Upper lobe of left lung (tissue), 6 donors: ENCODE measurements around the gene CYS1. TPM values are rescaled to one million over a fixed set of nuclear protein-coding genes. Genes with fewer than 3 reads are reported as not detected.

Experiments used
- ATAC-seq, 2 donors: fragments of 200-7000 bp; cut with Tn5 transposase; one replicate each; pipeline ENCODE4 v1.9.1; 2022; ENCODE audit warnings: mild to moderate bottlenecking in 2 of 2, moderate library complexity in 2 of 2; ENCODE audit not compliant: low FRiP score in 2 of 2
- DNase-seq, 2 donors: peaks; one replicate each; pipeline ENCODE4 v3.0.0-alpha.2; 2019 to 2020
- H3K27ac ChIP-seq, 4 donors: fragments of 200-600 bp; sonication (generic); one replicate each; pipeline ENCODE4 v1.5.1; 2016 to 2019
- H3K27me3 ChIP-seq, 4 donors: fragments of 200-600 bp; sonication (generic); one replicate each; pipeline ENCODE4 v1.5.1; 2017 to 2019
- H3K36me3 ChIP-seq, 4 donors: fragments of 200-600 bp; sonication (generic); one replicate each; pipeline ENCODE4 v1.5.1; 2016 to 2019
- H3K4me1 ChIP-seq, 4 donors: fragments of 200-600 bp; sonication (generic); one replicate each; pipeline ENCODE4 v1.5.1; 2018 to 2019
- H3K4me3 ChIP-seq, 4 donors: fragments of 200-600 bp; sonication (generic); one replicate each; pipeline ENCODE4 v1.5.1; 2017 to 2019; ENCODE audit warnings: mild to moderate bottlenecking in 2 of 4, moderate library complexity in 1 of 4
- H3K9me3 ChIP-seq, 4 donors: fragments of 200-600 bp; sonication (generic); one replicate each; pipeline ENCODE4 v1.5.1; 2018 to 2019
- EP300 ChIP-seq, 4 donors: sonication (generic); formaldehyde crosslinking; IDR thresholded peaks; one replicate each; pipeline ENCODE4 v1.5.1; 2017; ENCODE audit warnings: antibody characterized with exemption in 4 of 4, control low read depth in 2 of 4
- POLR2A ChIP-seq, 4 donors: fragments of 450-650 bp; IDR thresholded peaks; one replicate each; pipeline ENCODE4 v1.5.1; 2016 to 2017; ENCODE audit warnings: antibody characterized with exemption in 4 of 4, mild to moderate bottlenecking in 2 of 4
- POLR2AphosphoS5 ChIP-seq, 2 donors: sonication (generic); formaldehyde crosslinking; IDR thresholded peaks; one replicate each; pipeline ENCODE4 v1.5.1; 2017; ENCODE audit warnings: antibody characterized with exemption in 2 of 2
- WGBS, 2 donors: methylation state at CpG; one replicate each; pipeline ENCODE4 v1.1.5; 2017 to 2018; 5-methylcytosine and 5-hydroxymethylcytosine counted together
- total RNA-seq, 6 donors: library from RNA; depleted of rRNA in 4 of 6; stranded (reverse); fragments of >200 nt in 4 of 6; gene quantifications; one replicate each; pipeline versions ENCODE4 v1.1.0 to v1.2.1, GENCODE V29; 2016 to 2021
- TF ChIP-seq, protein P1 (sequence below), 6 experiments: fragments of 450-650 bp in 4 of 6; fragments of 200-600 bp in 2 of 6; sonication (generic) in 2 of 6; IDR thresholded peaks; one replicate each; pipeline ENCODE4 v1.5.1; 2016 to 2019; ENCODE audit warnings: antibody characterized with exemption in 6 of 6
- donor health status: DM: no; HTN: no; CAD: no; lungs with moderate emphysema.
- donor health status: DM: no; HTN: yes; CAD: no; lungs with severe emphysema.

CYS1 gene
- total RNA-seq, 6 donors from 2014 or later = 1.0 to 8.2 (median 5.6) TPM

DNA sequence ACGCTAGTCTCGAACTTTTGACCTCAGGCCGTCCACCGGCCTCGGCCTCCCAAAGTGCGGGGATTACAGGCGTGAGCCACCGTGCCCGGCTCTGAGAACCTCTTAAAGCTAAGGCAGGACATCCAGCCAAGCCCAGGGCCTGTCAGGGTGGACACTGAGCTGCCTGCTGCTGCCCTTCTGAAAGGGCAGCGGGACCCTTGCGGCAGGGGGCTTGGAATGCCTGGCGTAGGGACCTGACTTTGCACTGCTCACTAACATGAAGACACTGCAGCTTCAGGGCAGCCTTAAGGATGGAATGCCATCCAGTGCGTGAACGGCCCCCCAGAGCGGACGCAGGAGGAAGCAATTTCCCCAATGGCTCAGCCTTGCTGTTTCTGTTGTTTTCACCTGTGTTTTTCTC is 9.0 kb downstream of the CYS1 start:
- no peak overlapping the region for H3K4me3 ChIP-seq
- H3K9me3 ChIP-seq = no peaks in the 10 kb centered on the region
- ATAC-seq (no peak), DNase-seq (no peak)
- TF ChIP-seq POLR2A (IDR thresholded peaks at IDR 0.05) = no peak
- TF ChIP-seq EP300 (IDR thresholded peaks at IDR 0.05) = no peak
- no peak for TF ChIP-seq POLR2AphosphoS5 (IDR thresholded peaks at IDR 0.05)
- TF ChIP-seq, protein P1, sequence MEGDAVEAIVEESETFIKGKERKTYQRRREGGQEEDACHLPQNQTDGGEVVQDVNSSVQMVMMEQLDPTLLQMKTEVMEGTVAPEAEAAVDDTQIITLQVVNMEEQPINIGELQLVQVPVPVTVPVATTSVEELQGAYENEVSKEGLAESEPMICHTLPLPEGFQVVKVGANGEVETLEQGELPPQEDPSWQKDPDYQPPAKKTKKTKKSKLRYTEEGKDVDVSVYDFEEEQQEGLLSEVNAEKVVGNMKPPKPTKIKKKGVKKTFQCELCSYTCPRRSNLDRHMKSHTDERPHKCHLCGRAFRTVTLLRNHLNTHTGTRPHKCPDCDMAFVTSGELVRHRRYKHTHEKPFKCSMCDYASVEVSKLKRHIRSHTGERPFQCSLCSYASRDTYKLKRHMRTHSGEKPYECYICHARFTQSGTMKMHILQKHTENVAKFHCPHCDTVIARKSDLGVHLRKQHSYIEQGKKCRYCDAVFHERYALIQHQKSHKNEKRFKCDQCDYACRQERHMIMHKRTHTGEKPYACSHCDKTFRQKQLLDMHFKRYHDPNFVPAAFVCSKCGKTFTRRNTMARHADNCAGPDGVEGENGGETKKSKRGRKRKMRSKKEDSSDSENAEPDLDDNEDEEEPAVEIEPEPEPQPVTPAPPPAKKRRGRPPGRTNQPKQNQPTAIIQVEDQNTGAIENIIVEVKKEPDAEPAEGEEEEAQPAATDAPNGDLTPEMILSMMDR (IDR thresholded peaks at IDR 0.05) = no peak
- H3K27ac ChIP-seq = no peak overlapping the region
- H3K36me3 ChIP-seq = no peaks in the 10 kb centered on the region
- H3K27me3 ChIP-seq = no peaks in the 10 kb centered on the region
- peaks cover 5 to 9% (median 7%) of the 10 kb centered on the region in 4 donors for H3K4me1 ChIP-seq
- WGBS, 2 donors = 95 to 98% methylated on average over 16 of the region's 16 CpGs

DNA sequence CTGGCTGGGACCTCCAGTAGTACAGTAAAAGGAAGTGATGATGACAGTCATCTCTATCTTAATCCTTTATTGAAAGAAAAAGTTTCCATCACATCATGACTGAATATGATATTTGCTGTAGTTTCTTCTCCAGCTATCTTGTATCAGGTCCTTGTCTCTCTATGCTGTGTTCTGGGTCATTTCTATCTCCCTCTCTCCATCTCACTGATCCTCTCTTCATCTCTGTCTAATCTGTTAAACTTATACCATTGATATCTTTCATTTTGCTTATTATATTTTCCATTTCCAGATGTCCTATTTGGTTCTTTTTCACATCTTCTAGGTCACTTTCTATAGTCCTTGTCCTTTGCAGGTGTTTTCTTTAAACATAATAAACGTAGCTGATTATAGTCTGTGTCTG is 12.3 kb downstream of the CYS1 start:
- peaks cover 5 to 8% (median 7%) of the 10 kb centered on the region in 4 donors for H3K4me1 ChIP-seq
- ATAC-seq = no peak
- WGBS, 2 donors = 89 to 90% methylated on average over 1 of the region's 1 CpG
- TF ChIP-seq EP300 (IDR thresholded peaks at IDR 0.05) (no peak), POLR2A (IDR thresholded peaks at IDR 0.05) (no peak)
- no peak overlapping the region for H3K27ac ChIP-seq
- H3K27me3 ChIP-seq = no peaks in the 10 kb centered on the region
- H3K4me3 ChIP-seq = no peak overlapping the region
- no peaks in the 10 kb centered on the region for H3K36me3 ChIP-seq
- H3K9me3 ChIP-seq = no peaks in the 10 kb centered on the region
- no peak for DNase-seq

DNA sequence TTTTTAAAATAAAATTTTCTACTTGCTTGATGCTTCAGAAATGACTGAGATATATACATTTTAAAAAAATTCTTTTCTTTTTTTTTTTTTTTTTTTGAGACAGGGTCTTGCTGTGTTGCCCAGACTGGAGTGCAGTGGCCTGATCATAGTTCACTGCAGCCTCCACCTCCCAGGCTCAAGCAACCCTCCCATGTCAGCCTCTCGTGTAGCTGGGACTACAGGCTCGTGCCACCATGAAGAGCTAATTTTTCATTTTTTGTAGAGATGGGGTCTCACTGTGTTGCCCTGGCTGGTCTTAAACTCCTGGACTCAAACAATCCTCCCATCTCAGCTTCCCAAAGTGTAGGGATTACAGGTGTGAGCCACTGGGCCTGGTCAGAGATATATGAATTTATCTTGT is 12.9 kb downstream of the CYS1 start:
- Histone ChIP-seq H3K4me3 (no peak overlapping the region), H3K27me3 (no peaks in the 10 kb centered on the region), H3K9me3 (no peaks in the 10 kb centered on the region), H3K27ac (no peak overlapping the region), H3K36me3 (no peaks in the 10 kb centered on the region), H3K4me1 (peaks cover under 1 to 2% (median 1%) of the 10 kb centered on the region in 4 donors)
- 67 to 83% methylated on average over 2 of the region's 2 CpGs for WGBS, 2 donors
- DNase-seq (no peak), ATAC-seq (no peak)
- TF ChIP-seq POLR2AphosphoS5 (IDR thresholded peaks at IDR 0.05) (no peak), POLR2A (IDR thresholded peaks at IDR 0.05) (no peak)

DNA sequence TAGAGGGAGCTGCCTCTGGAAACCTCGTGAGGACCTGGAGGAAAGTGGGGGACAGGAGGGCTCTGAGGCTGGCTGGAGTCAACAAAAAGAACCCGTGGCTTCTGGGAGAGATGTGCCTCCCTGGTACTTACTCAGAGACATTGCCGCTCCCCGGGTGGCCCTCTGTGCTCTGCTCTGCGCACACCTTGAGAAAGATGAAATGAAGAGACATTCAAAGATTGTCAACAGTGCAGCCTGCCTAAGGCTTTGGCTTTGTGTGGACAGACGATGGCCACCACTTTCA is 14.5 kb downstream of the CYS1 start:
- Histone ChIP-seq H3K4me1 (no peaks in the 10 kb centered on the region), H3K9me3 (no peaks in the 10 kb centered on the region), H3K36me3 (no peaks in the 10 kb centered on the region), H3K4me3 (no peak overlapping the region), H3K27me3 (no peaks in the 10 kb centered on the region), H3K27ac (no peak overlapping the region)
- no peak for TF ChIP-seq EP300 (IDR thresholded peaks at IDR 0.05)
- ATAC-seq (no peak), DNase-seq (no peak)
- WGBS, 2 donors = 87 to 88% methylated on average over 6 of the region's 6 CpGs

DNA sequence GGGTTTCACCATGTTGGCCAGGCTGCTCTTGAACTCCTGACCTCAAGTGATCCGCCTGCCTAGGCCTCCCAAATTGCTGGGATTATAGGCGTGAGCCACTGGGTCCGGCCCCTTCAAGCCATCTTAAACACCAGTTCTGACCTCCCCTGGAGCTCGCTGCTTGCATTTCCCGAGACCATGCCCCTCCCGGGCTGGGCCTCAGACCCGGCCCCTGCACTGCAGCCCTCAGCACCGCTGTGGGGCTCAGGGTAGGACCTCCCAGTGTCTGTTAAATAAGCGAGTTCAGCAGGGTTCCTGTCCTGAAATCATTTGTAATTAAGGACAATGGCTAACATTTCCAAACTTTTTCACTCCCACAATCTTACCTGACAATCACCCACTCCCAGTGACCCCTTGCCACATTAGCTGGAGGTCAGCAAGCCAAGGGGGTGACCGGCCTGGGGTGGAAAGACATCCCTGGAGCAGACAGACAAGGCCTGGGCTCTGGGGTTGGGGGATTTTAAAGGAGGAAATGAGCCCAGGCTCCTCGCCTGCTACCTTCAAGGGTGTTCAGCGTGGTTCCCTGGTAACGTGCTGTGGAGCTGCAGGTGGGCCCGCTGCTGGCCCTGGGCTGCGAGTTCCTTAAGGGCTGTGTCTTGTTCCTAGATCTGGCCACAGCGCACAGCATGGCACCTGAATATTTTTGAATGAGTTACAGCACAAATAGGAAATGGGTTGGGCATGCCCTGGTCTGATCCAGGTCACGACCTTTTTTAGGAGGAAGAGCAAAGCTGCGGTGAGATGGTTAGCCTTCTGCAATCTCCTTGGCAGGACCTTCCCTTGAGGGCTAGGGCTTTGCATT is 15.1 kb downstream of the CYS1 start:
- Histone ChIP-seq H3K9me3 (no peaks in the 10 kb centered on the region), H3K4me3 (no peak overlapping the region), H3K27me3 (no peaks in the 10 kb centered on the region), H3K36me3 (no peaks in the 10 kb centered on the region), H3K4me1 (no peaks in the 10 kb centered on the region), H3K27ac (no peak overlapping the region)
- 74 to 82% methylated on average over 13 to 18 of the region's 18 CpGs for WGBS, 2 donors
- ATAC-seq = no peak
- TF ChIP-seq POLR2AphosphoS5 (IDR thresholded peaks at IDR 0.05) (no peak), EP300 (IDR thresholded peaks at IDR 0.05) (no peak), POLR2A (IDR thresholded peaks at IDR 0.05) (no peak)
- TF ChIP-seq, protein P1 (IDR thresholded peaks at IDR 0.05) = no peak
- peak in 1 of 2 donors; percentile 46 for DNase-seq

DNA sequence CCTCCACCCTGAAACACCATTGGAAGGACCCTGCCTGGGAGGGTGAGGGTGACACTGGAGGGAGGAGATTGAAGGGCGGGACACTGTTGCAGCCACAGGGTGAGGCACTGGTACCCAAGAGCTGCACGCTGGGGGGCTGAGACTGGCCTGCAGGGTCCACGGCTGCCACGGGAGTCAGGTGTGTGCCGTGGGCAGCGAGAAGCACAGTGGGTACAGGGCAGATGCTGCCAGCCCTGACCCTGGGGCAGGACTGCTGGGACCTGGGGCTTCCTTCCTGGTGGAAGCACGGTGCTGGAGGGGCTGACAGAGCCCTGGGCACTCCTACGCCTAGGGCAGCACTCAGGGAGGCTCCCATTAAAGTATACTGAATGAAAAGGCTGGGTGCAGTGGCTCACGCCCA is 16.6 kb downstream of the CYS1 start:
- no peak for ATAC-seq
- H3K4me1 ChIP-seq = peaks cover 0 to 3% (median 0%) of the 10 kb centered on the region in 4 donors
- H3K36me3 ChIP-seq = no peaks in the 10 kb centered on the region
- H3K4me3 ChIP-seq = no peak overlapping the region
- H3K27ac ChIP-seq = no peak overlapping the region
- WGBS, 2 donors = 90 to 93% methylated on average over 3 to 9 of the region's 9 CpGs
- H3K27me3 ChIP-seq = no peaks in the 10 kb centered on the region
- TF ChIP-seq, protein P1 (IDR thresholded peaks at IDR 0.05) = no peak
- TF ChIP-seq POLR2AphosphoS5 (IDR thresholded peaks at IDR 0.05) (no peak), POLR2A (IDR thresholded peaks at IDR 0.05) (no peak), EP300 (IDR thresholded peaks at IDR 0.05) (no peak)
- DNase-seq = peak in 1 of 2 donors; percentile 50
- H3K9me3 ChIP-seq = no peaks in the 10 kb centered on the region
